Liver (tissue), 9 donors: ENCODE data around the gene PLA2G15. TPM values are rescaled to one million over a fixed set of nuclear protein-coding genes. Genes with fewer than 3 reads are reported as not detected.

Experiments used
- DNase-seq: peaks from one replicate; pipeline ENCODE4 v3.0.0-alpha.2; 2017; ENCODE audit warnings: low spot score
- H3K27ac ChIP-seq, 2 donors: one replicate each; pipeline ENCODE4 v1.7.0; 2013; ENCODE audit warnings: inconsistent platforms in 2 of 2, low read length in 2 of 2, control low read depth in 1 of 2, low read depth in 1 of 2, mild to moderate bottlenecking in 1 of 2
- H3K27me3 ChIP-seq, 4 donors: one replicate each; pipeline versions ENCODE4 v1.6.1 to v1.7.0; 2013; ENCODE audit warnings: low read length in 3 of 4, inconsistent platforms in 1 of 4, mild to moderate bottlenecking in 1 of 4, moderate library complexity in 1 of 4; ENCODE audit not compliant: control insufficient read depth in 4 of 4, insufficient read depth in 4 of 4
- H3K36me3 ChIP-seq, 4 donors: one replicate each; pipeline versions ENCODE4 v1.6.1 to v1.7.0; 2013; ENCODE audit warnings: low read length in 3 of 4, mild to moderate bottlenecking in 3 of 4, low read depth in 1 of 4, moderate library complexity in 1 of 4; ENCODE audit not compliant: control insufficient read depth in 4 of 4, insufficient read depth in 3 of 4
- H3K4me1 ChIP-seq, 4 donors: one replicate each; pipeline versions ENCODE4 v1.6.1 to v1.7.0; 2013; ENCODE audit warnings: low read length in 3 of 4, mild to moderate bottlenecking in 3 of 4, moderate library complexity in 1 of 4; ENCODE audit not compliant: control insufficient read depth in 4 of 4, insufficient read depth in 4 of 4
- H3K4me3 ChIP-seq, 3 donors: one replicate each; pipeline versions ENCODE4 v1.6.1 to v1.7.0; 2013; ENCODE audit warnings: low read length in 3 of 3, control low read depth in 1 of 3, low read depth in 1 of 3, mild to moderate bottlenecking in 1 of 3
- H3K9ac ChIP-seq, 2 donors: one replicate each; pipeline ENCODE4 v1.7.0; 2013; ENCODE audit warnings: low read length in 2 of 2, mild to moderate bottlenecking in 2 of 2, moderate library complexity in 2 of 2, control low read depth in 1 of 2, low read depth in 1 of 2
- H3K9me3 ChIP-seq, 4 donors: one replicate each; pipeline versions ENCODE4 v1.6.1 to v1.7.0; 2013; ENCODE audit warnings: low read length in 3 of 4; ENCODE audit not compliant: control insufficient read depth in 4 of 4
- EGR1 ChIP-seq, 2 donors: IDR thresholded peaks; 2 replicates each; pipeline ENCODE4 v1.6.1; 2016 to 2018; ENCODE audit warnings: antibody characterized with exemption in 2 of 2, low read depth in 2 of 2
- FOXA1 ChIP-seq: IDR thresholded peaks from 2 replicates; pipeline ENCODE4 v1.6.1; 2016; ENCODE audit warnings: antibody characterized with exemption
- FOXA2 ChIP-seq: IDR thresholded peaks from 2 replicates; pipeline ENCODE4 v1.6.1; 2016; ENCODE audit warnings: antibody characterized with exemption
- GABPA ChIP-seq, 2 donors: IDR thresholded peaks in 1 of 2; conservative IDR thresholded peaks in 1 of 2; 2 replicates each; pipeline ENCODE4 v1.6.1; 2016; ENCODE audit warnings: antibody characterized with exemption in 2 of 2, mild to moderate bottlenecking in 1 of 2, moderate library complexity in 1 of 2
- HNF4A ChIP-seq, 2 donors: conservative IDR thresholded peaks; 2 replicates each; pipeline ENCODE4 v1.6.1; 2016; ENCODE audit warnings: antibody characterized with exemption in 2 of 2, mild to moderate bottlenecking in 2 of 2
- JUND ChIP-seq, 2 donors: IDR thresholded peaks; 2 replicates each; pipeline ENCODE4 v1.6.1; 2016; ENCODE audit warnings: antibody characterized with exemption in 2 of 2
- NR2F2 ChIP-seq: IDR thresholded peaks from 2 replicates; pipeline ENCODE4 v1.6.1; 2016; ENCODE audit warnings: antibody characterized with exemption
- RAD21 ChIP-seq, 2 donors: IDR thresholded peaks; 2 replicates each; pipeline ENCODE4 v1.6.1; 2016; ENCODE audit warnings: antibody characterized with exemption in 2 of 2, mild to moderate bottlenecking in 2 of 2
- RXRA ChIP-seq, 2 donors: IDR thresholded peaks; 2 replicates each; pipeline ENCODE4 v1.6.1; 2017 to 2018; ENCODE audit warnings: antibody characterized with exemption in 2 of 2, mild to moderate bottlenecking in 1 of 2
- SP1 ChIP-seq: IDR thresholded peaks from 2 replicates; pipeline ENCODE4 v1.6.1; 2018; ENCODE audit warnings: antibody characterized with exemption, mild to moderate bottlenecking
- TAF1 ChIP-seq: conservative IDR thresholded peaks from 2 replicates; pipeline ENCODE4 v1.6.1; 2016; ENCODE audit warnings: antibody characterized with exemption, mild to moderate bottlenecking
- YY1 ChIP-seq: IDR thresholded peaks from 2 replicates; pipeline ENCODE4 v1.6.1; 2016; ENCODE audit warnings: antibody characterized with exemption, mild to moderate bottlenecking
- WGBS: extraction: QIAGEN DNeasy Blood & Tissue Kit; methylation state at CpG from one replicate; pipeline ENCODE4 v1.1.7; 2013; 5-methylcytosine and 5-hydroxymethylcytosine counted together
- polyA plus RNA-seq, 2 donors: library from polyadenylated mRNA; stranded (reverse) in 1 of 2; unstranded in 1 of 2; fragments of 200-250 nt in 1 of 2; fragments of >200 nt in 1 of 2; fragmentation: Nextera tagmentation in 1 of 2; extraction: Ambion mirVana in 1 of 2; gene quantifications; one replicate each; pipeline versions ENCODE4 v1.2.1 to v1.2.3, GENCODE V29; 2013 to 2015
- total RNA-seq, 2 donors: library from RNA; depleted of rRNA; stranded (reverse); fragments of >200 nt; gene quantifications; one replicate each; pipeline ENCODE4 v1.2.3, GENCODE V29; 2014
- TF ChIP-seq, protein P1 (sequence below): IDR thresholded peaks from 2 replicates; pipeline ENCODE4 v1.6.1; 2016; ENCODE audit warnings: antibody characterized with exemption
- TF ChIP-seq, protein P2 (sequence below): IDR thresholded peaks from 2 replicates; pipeline ENCODE4 v1.6.1; 2016; ENCODE audit warnings: antibody characterized with exemption
- TF ChIP-seq, protein P3 (sequence below): fragments of 150-350 bp; IDR thresholded peaks from 2 replicates; pipeline ENCODE4 v1.5.1; 2017; ENCODE audit warnings: improper control_type of control experiment, low read depth, low read length; ENCODE audit not compliant: missing input control
- TF ChIP-seq, protein P4 (sequence below): IDR thresholded peaks from 2 replicates; pipeline ENCODE4 v1.6.1; 2016; ENCODE audit warnings: antibody characterized with exemption, mild to moderate bottlenecking
- TF ChIP-seq, protein P5 (sequence below): IDR thresholded peaks from 2 replicates; pipeline ENCODE4 v1.6.1; 2016; ENCODE audit warnings: antibody characterized with exemption
- donor health status: healthy.
- donor health status: healthy.
- donor health status: healthy.
- donor health status: healthy.
- donor health status: healthy.

The PLA2G15 gene
- total and polyA plus RNA-seq, 4 donors = 4.5 to 19.8 (median 15.1) TPM

DNA sequence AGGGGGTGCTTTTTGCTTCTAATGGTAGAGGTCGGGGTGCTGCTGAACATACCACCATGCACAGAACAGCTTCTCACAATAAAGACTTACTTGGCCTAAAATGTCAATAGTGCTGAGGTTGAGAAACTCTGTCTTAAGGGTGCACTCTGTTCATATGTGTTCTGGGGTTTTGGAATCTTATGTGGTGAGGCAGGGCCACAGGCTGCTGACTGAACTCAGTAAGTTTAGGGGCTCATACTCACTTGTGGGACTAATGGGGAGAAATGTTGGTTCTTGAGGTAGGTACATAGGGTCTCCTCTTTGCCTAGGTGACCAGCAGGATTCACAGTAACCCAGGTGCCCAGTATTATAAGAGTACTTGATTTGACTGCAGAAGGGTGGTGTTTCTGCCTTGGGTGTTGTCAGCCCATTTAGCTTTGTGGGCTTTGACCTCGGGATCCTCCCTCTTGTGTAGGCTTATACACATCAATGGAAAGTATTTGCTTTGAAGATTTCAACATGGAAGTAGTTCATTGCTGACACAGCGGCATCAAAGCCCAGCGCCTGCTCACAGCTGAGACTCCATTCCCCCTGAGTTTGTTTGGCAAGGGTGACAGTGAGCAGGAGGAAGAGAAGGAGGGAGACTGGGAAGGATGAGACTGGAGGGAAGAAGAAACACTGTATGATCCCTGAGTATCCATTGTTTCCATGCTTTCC is 36.3 kb downstream of the PLA2G15 start:
- WGBS = 73% methylated on average over 4 of the region's 4 CpGs

DNA sequence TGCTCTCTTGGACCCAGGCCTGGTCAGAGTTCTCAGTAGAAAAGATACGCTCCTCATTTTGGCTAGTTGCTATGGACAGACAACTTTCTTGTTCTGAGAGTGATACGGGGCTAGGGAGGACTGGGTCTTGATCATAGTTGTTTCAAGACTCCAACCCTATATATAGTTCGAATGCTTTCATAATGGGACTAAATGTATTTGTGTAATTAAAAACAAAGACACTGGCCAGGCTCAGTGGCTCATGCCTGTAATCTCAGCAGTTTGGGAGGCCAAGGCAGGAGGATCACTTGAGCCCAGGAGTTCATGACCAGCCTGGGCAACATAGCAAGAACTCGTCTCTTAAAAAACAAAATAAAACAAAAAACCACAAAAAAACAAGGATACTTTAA is 36.9 kb downstream of the PLA2G15 start:
- no peak overlapping the region for H3K9ac ChIP-seq
- WGBS = 92% methylated on average over 4 of the region's 4 CpGs
- peaks cover 0 to 3% (median 0%) of the 10 kb centered on the region in 4 donors for H3K4me1 ChIP-seq
- TF ChIP-seq SP1 (no peak), YY1 (no peak), GABPA (IDR thresholded peaks at IDR 0.05 in 1 of 2, conservative IDR thresholded peaks at IDR 0.05 in 1 of 2) (no peak), RXRA (IDR thresholded peaks at IDR 0.05) (no peak), JUND (IDR thresholded peaks at IDR 0.05) (no peak), RAD21 (IDR thresholded peaks at IDR 0.05) (no peak), EGR1 (IDR thresholded peaks at IDR 0.05; ENCODE audit: low read depth in 2 of 2) (no peak), FOXA1 (no peak), NR2F2 (no peak), FOXA2 (no peak), HNF4A (conservative IDR thresholded peaks at IDR 0.05) (no peak)
- TF ChIP-seq, protein P1, sequence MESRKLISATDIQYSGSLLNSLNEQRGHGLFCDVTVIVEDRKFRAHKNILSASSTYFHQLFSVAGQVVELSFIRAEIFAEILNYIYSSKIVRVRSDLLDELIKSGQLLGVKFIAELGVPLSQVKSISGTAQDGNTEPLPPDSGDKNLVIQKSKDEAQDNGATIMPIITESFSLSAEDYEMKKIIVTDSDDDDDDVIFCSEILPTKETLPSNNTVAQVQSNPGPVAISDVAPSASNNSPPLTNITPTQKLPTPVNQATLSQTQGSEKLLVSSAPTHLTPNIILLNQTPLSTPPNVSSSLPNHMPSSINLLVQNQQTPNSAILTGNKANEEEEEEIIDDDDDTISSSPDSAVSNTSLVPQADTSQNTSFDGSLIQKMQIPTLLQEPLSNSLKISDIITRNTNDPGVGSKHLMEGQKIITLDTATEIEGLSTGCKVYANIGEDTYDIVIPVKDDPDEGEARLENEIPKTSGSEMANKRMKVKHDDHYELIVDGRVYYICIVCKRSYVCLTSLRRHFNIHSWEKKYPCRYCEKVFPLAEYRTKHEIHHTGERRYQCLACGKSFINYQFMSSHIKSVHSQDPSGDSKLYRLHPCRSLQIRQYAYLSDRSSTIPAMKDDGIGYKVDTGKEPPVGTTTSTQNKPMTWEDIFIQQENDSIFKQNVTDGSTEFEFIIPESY = no peak

More for the DNA sequence above, 36.3 kb downstream of the PLA2G15 start:
- Histone ChIP-seq H3K27ac (no peak overlapping the region), H3K36me3 (no peaks in the 10 kb centered on the region), H3K4me3 (no peak overlapping the region), H3K4me1 (peaks cover 0 to 3% (median 0%) of the 10 kb centered on the region in 4 donors), H3K27me3 (no peaks in the 10 kb centered on the region), H3K9ac (no peak overlapping the region), H3K9me3 (no peaks in the 10 kb centered on the region)
- TF ChIP-seq TAF1 = no peak
- TF ChIP-seq EGR1 (IDR thresholded peaks at IDR 0.05; ENCODE audit: low read depth in 2 of 2) = no peak
- TF ChIP-seq YY1 = no peak
- TF ChIP-seq RXRA (IDR thresholded peaks at IDR 0.05) = no peak
- TF ChIP-seq, protein P2, sequence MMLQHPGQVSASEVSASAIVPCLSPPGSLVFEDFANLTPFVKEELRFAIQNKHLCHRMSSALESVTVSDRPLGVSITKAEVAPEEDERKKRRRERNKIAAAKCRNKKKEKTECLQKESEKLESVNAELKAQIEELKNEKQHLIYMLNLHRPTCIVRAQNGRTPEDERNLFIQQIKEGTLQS = no peak
- no peak for TF ChIP-seq RAD21 (IDR thresholded peaks at IDR 0.05)
- TF ChIP-seq, protein P3, sequence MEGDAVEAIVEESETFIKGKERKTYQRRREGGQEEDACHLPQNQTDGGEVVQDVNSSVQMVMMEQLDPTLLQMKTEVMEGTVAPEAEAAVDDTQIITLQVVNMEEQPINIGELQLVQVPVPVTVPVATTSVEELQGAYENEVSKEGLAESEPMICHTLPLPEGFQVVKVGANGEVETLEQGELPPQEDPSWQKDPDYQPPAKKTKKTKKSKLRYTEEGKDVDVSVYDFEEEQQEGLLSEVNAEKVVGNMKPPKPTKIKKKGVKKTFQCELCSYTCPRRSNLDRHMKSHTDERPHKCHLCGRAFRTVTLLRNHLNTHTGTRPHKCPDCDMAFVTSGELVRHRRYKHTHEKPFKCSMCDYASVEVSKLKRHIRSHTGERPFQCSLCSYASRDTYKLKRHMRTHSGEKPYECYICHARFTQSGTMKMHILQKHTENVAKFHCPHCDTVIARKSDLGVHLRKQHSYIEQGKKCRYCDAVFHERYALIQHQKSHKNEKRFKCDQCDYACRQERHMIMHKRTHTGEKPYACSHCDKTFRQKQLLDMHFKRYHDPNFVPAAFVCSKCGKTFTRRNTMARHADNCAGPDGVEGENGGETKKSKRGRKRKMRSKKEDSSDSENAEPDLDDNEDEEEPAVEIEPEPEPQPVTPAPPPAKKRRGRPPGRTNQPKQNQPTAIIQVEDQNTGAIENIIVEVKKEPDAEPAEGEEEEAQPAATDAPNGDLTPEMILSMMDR = no peak
- TF ChIP-seq, protein P4, sequence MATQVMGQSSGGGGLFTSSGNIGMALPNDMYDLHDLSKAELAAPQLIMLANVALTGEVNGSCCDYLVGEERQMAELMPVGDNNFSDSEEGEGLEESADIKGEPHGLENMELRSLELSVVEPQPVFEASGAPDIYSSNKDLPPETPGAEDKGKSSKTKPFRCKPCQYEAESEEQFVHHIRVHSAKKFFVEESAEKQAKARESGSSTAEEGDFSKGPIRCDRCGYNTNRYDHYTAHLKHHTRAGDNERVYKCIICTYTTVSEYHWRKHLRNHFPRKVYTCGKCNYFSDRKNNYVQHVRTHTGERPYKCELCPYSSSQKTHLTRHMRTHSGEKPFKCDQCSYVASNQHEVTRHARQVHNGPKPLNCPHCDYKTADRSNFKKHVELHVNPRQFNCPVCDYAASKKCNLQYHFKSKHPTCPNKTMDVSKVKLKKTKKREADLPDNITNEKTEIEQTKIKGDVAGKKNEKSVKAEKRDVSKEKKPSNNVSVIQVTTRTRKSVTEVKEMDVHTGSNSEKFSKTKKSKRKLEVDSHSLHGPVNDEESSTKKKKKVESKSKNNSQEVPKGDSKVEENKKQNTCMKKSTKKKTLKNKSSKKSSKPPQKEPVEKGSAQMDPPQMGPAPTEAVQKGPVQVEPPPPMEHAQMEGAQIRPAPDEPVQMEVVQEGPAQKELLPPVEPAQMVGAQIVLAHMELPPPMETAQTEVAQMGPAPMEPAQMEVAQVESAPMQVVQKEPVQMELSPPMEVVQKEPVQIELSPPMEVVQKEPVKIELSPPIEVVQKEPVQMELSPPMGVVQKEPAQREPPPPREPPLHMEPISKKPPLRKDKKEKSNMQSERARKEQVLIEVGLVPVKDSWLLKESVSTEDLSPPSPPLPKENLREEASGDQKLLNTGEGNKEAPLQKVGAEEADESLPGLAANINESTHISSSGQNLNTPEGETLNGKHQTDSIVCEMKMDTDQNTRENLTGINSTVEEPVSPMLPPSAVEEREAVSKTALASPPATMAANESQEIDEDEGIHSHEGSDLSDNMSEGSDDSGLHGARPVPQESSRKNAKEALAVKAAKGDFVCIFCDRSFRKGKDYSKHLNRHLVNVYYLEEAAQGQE = no peak
- no peak for TF ChIP-seq JUND (IDR thresholded peaks at IDR 0.05)
- TF ChIP-seq GABPA (IDR thresholded peaks at IDR 0.05 in 1 of 2, conservative IDR thresholded peaks at IDR 0.05 in 1 of 2) = no peak
- no peak for TF ChIP-seq HNF4A (conservative IDR thresholded peaks at IDR 0.05)
- no peak for TF ChIP-seq NR2F2
- TF ChIP-seq FOXA1 = no peak
- TF ChIP-seq, protein P5, sequence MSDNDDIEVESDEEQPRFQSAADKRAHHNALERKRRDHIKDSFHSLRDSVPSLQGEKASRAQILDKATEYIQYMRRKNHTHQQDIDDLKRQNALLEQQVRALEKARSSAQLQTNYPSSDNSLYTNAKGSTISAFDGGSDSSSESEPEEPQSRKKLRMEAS = no peak
- no peak for DNase-seq

More for the DNA sequence above, 36.9 kb downstream of the PLA2G15 start:
- Histone ChIP-seq H3K27ac (no peak overlapping the region), H3K27me3 (no peaks in the 10 kb centered on the region), H3K36me3 (no peaks in the 10 kb centered on the region), H3K4me3 (no peak overlapping the region), H3K9me3 (no peaks in the 10 kb centered on the region)
- DNase-seq = no peak
